K562 (cell line): Measurements from ENCODE around the gene CCDC92.

Experiments used
- BRF1 ChIP-seq: IDR thresholded peaks from 3 replicates; pipeline ENCODE4 v1.6.1; 2011; ENCODE audit warnings: borderline replicate concordance, mild to moderate bottlenecking; ENCODE audit not compliant: insufficient read length; ENCODE audit errors: extremely low read depth
- CHD2 ChIP-seq: IDR thresholded peaks from 2 replicates; pipeline ENCODE4 v1.6.1; 2011; ENCODE audit warnings: low read depth, low read length
- FOXA3 ChIP-seq, 2 experiments: fragments of 450-650 bp in 1 of 2; sonication (generic) in 1 of 2; formaldehyde crosslinking; IDR thresholded peaks in 1 of 2; conservative IDR thresholded peaks in 1 of 2; 2 replicates each; pipeline versions ENCODE4 v1.4.0 to v1.8.0; 2020 to 2022; ENCODE audit warnings: mild to moderate bottlenecking in 2 of 2, missing genetic modification reagents in 1 of 2
- POLR2AphosphoS5 ChIP-seq: IDR thresholded peaks from 2 replicates; pipeline ENCODE4 v1.6.1; 2011; ENCODE audit warnings: mild to moderate bottlenecking, low read depth, low read length, moderate library complexity; ENCODE audit not compliant: control insufficient read depth, insufficient read depth
- TAL1 ChIP-seq: fragments of 450-650 bp; IDR thresholded peaks from 2 replicates; pipeline ENCODE4 v1.6.1; 2016; ENCODE audit warnings: mild to moderate bottlenecking

- TF ChIP-seq FOXA3 (CRISPR knock-in tag; conservative IDR thresholded peaks at IDR 0.05 in 1 of 2, IDR thresholded peaks at IDR 0.05 in 1 of 2) = no peak
- TF ChIP-seq CHD2 = no peak
- TF ChIP-seq POLR2AphosphoS5 = no peak
- TF ChIP-seq BRF1 = no peak
- no peak for TF ChIP-seq TAL1
Observed at GRCh38 chr12:123960029-123960735, 12.4 kb downstream of the CCDC92 start.
